Right ventricle myocardium superior (tissue), 1 donor: ENCODE measurements around the gene KCNT2. TPM values are rescaled to one million over a fixed set of nuclear protein-coding genes. Genes with fewer than 3 reads are reported as not detected.

Experiments
- ATAC-seq: fragments of 200-7000 bp; cut with Tn5 transposase; one replicate; pipeline ENCODE4 v1.9.1; 2020; ENCODE audit warnings: mild to moderate bottlenecking; ENCODE audit not compliant: poor library complexity
- DNase-seq: peaks from one replicate; pipeline ENCODE4 v3.0.0-alpha.2; 2020
- intact Hi-C: fragments of 100-400 bp; cut with DNase I; formaldehyde crosslinking; loops from one replicate; pipeline ENCODE4 v1.11.2; 2022
- total RNA-seq: library from RNA; stranded (reverse); fragmentation: NEBNext Ultra II Directional; extraction: Animal tissue kit (Norgen Biotek cat#: 25700); gene quantifications from one replicate; pipeline ENCODE4 v1.2.1, GENCODE V29; 2021
- donor health status: DM: no; HTN: yes; CAD: no; lungs with severe emphysema.

The KCNT2 gene
- total RNA-seq, 1 donor from 2014 or later = 1.0 TPM

GRCh38 chr1:196425513-196425912, 182.7 kb downstream of the KCNT2 start:
- intact Hi-C loops = no loop called here
- DNase-seq (no peak), ATAC-seq (no peak)

GRCh38 chr1:196423612-196424011, 184.6 kb downstream of the KCNT2 start:
- intact Hi-C loops = no loop called here
- ATAC-seq (no peak), DNase-seq (no peak)

GRCh38 chr1:196418772-196419171, 189.5 kb downstream of the KCNT2 start:
- DNase-seq (no peak), ATAC-seq (no peak)
- intact Hi-C loops = no loop called here

GRCh38 chr1:196415978-196416377, 192.3 kb downstream of the KCNT2 start:
- intact Hi-C loops = no loop called here
- DNase-seq (no peak), ATAC-seq (no peak)

DNA sequence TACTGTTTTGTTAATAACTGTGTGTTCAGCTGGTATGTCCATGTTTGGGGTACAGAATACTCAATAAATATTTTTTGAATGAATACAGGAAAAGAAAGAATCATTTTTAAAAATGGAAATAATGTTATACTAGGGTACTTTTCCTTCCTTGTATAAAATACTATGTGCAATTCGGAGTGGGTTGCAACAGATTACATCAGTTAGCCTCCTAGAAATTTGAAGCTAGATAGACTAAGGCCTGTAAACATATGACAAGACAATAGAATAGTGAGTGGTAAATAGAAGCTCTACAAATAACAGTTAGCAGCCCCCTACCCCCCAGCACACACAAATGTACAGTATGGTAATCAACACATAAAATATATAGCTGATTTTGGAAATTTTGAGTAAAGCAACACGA, 195.9 kb downstream of the KCNT2 start:
- ATAC-seq (no peak), DNase-seq (no peak)
- intact Hi-C loops = no loop called here

DNA sequence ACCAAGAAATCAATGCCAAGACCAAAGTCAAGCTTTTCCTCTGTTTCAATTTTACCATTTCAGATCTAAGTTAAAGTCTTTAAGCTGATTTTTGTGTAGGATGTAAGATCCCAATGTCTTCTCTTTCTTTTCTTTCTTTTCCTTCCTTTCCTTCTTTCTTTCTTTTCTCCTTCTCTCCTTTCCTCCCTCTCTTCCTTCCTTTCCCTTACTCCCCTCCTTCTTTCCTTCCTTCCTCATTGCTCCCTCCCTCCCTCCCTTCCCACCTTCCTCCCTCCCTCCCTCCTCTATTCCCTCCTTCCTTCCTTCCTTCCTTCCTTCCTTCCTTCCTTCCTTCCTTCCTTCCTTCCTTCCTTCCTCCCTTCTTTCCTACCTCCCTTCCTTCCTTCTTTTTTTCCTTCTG, 197.5 kb downstream of the KCNT2 start:
- DNase-seq = no peak
- no peak for ATAC-seq
- intact Hi-C loops = no loop called here

GRCh38 chr1:196409586-196409985, 198.7 kb downstream of the KCNT2 start:
- intact Hi-C loops = no loop called here
- DNase-seq (no peak), ATAC-seq (no peak)

DNA sequence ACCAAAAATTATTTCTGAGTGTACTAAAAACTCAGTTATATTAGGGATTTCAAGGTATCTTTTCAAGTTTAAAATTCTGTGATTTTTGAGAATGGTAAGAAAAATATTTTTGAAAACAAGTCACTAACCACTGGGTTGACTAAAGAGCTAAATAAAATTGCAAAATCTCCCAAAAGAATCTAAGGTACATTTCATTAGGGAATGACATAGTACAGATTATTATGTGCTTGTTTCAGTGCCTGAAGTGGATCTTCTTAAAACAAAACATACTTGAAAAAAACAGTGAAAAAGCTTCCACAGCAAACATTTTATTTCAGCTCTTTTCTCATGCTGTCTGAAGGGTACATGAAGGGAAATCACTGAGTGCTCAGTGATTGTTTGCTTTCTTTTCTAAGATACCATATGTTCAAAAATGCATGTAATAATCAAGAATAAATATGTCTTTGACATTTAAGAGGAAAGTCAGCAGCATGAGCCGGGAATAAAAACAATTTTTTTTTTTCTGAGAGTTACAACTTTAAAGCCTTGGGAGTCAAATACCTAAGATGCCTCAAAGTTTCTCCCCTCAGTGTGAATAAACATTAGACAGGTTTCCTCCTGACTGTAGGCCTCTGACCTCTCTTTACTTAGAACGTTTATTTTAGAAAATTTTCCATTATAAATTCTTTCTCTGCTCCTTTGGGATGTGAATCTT, 200.7 kb downstream of the KCNT2 start:
- ATAC-seq (no peak), DNase-seq (no peak)
- intact Hi-C loops = no loop called here

- DNase-seq = no peak
- ATAC-seq = no peak
- intact Hi-C loops = no loop called here
Observed at GRCh38 chr1:196405839-196406238, 202.4 kb downstream of the KCNT2 start.

DNA sequence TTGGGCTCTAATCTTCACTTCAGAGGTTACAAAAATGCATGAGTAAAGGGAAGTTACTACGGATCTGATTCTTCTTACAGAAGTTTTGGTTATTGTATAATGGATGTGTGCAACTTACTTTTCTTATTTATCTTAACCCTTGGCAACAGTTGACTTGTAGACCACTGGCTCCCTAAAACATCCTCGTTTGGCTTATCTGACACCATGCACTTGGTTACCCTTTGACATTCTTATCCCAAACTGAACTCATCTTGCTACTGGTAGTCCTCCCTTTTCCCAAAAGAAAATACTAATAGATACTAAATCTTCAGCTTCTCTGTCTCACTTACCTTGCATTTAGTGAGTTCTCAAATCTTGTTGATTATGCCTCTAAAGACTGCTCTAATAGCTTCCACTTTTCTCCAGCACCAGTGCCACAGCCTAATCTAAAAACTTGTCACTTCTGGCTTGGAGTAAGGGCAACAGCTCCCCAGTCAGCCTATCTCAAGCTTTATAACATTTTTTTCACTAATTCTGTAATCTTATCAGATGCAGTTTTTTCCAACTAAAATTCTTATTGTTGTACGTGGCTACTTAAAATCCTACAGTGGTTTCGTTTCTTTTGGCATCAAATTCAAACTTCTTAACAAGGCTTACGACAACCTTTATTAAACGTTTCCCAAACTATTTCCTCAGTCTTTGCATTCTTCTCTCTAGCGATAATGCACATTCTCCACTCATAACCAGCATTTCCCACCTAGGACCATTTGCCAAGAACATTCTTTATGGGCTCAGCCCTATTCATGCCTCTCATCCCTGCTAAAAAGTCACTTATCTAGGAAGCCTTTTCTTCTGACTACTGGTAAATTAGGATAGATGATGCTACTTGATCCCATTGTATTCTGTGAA, 204.2 kb downstream of the KCNT2 start:
- DNase-seq = no peak
- intact Hi-C loops = no loop called here

DNA sequence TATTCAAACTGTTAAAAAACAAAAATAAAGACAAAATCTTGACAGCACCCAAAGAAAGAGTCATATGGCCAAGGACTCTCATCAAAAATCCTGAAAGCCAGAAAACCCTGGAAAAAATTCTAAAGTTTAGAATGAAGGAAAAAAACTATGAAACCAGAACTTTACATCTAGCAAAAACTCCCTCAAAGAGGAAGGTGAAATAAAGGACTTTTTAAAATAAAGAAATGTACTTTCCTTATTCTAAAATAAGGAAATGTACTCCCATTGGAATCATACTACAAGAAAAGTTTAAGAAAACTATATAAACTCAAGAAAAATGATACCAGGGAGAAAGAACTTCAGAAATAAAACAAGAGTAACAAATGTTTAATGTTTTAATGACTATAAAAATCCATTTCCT, 206.3 kb downstream of the KCNT2 start:
- DNase-seq = no peak

More for the DNA sequence above, 204.2 kb downstream of the KCNT2 start:
- no peak for ATAC-seq

GRCh38 chr1:196401452-196401833, 206.8 kb downstream of the KCNT2 start:
- ATAC-seq (no peak), DNase-seq (no peak)
- intact Hi-C loops = no loop called here

More for the DNA sequence above, 206.3 kb downstream of the KCNT2 start:
- intact Hi-C loops = no loop called here
- no peak for ATAC-seq

GRCh38 chr1:196400478-196401451, 207.5 kb downstream of the KCNT2 start:
- DNase-seq (peak; percentile 31), ATAC-seq (peak; percentile 71)
- intact Hi-C loops = no loop called here

DNA sequence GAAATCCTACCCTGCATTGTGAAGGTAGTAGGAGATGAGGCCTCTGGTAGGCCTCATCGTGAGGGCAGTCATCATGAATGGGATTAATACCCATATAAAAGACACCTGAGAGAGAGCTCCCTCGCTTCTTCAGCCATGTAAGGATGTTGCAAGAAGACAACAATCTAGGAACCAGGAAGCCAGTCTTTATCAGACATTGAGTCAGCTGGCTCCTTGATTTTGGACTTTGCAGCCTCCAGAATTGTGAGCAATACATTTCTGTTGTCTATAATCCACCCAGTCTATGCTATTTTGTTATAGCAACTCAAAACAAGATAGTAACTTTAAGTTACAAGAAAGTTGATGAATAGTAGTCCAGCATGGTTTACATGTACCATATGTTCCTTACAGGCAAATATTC, 208.5 kb downstream of the KCNT2 start:
- no peak for DNase-seq
- intact Hi-C loops = no loop called here
- ATAC-seq = no peak

DNA sequence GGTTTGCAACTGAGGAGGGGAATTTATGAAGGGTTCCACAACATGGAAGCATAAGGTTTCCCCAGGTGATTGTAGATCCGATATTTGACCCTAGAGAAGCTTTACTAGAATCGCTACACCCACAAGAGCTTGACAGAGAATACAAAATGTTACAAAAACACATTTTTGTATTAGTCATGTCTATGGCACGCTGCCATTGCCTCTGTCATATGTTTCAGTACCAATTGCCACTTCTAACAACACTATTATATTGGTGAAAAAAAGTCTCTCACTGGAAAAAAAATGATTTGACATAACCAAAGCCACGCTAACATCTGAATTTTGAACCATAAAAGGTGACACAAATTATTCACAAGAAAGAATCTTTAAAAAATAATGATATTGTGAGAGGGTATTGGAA, 214.5 kb downstream of the KCNT2 start:
- DNase-seq = no peak
- peak; percentile 27 for ATAC-seq
- intact Hi-C loops = no loop called here

- intact Hi-C loops = no loop called here
- DNase-seq (no peak), ATAC-seq (no peak)
Observed at GRCh38 chr1:196393282-196393681, 215.0 kb downstream of the KCNT2 start.

DNA sequence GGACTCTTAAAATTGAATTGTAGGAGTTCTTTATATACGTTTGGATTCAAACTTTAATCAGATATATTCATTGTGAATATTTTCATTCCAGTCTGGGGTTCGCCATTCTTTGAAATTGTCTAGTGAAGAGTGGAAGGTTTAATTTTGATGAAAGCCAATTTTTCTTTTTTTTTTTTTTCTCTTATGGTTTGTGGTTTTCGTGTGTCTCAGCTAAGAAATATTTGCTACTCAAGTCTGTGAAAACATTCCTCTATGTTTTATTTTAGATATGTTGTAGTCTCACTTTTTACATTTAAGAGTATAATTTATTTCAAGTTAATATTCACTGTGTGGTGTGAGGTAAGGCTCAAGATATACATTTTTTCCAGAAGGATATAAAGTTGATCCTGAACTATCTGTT, 220.5 kb downstream of the KCNT2 start:
- intact Hi-C loops = no loop called here
- ATAC-seq (no peak), DNase-seq (no peak)

DNA sequence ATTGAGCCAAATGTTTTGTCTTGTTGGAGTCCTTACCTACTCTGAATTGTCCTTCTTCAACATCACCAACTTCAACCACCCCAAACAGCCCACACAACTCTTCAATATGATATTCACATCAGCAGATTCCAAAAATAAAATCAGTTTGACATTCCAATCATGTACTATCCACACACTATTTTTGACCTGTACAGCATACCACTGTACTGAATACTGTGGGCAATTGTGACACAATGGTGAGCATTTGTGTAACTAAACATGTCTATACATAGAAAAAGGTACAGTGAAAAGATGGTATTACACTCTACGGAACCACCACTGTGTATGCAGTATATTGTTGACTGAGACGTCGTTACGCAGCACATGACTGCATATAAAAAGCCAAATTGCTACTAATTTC, 223.1 kb downstream of the KCNT2 start:
- intact Hi-C loops = no loop called here
- DNase-seq (no peak), ATAC-seq (peak; percentile 52)

DNA sequence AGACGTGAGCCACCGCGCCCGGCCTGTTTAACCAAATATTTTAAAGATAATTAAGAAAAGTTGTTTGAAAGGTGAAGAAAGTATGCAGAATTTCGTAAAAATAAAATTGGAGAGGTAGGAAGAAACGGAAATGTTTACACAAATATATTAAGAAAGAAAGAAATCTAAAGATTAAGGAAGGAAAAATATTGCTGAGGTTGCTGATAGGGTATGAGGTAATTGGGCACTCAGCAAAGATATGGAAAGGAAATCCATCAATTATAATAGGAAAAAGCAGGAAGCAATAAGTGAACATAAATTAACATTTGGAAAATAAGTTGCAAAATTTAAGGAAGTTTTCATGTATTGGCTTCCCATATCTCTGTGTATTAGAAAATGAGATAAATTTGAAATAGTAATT, 225.9 kb downstream of the KCNT2 start:
- DNase-seq = no peak
- intact Hi-C loops = no loop called here
- ATAC-seq = no peak
